GM10266 (cell line): ENCODE measurements around the gene TMEM187.
"Not testable (repeated sequence)": the region's sequence is repeated elsewhere in the genome, so short reads cannot be mapped to it uniquely, and the experiment has no call there.

Experiments used
- DNase-seq: peaks from one replicate; pipeline ENCODE4 v3.0.0; 2012; ENCODE audit errors: extremely low spot score
- CTCF ChIP-seq: IDR thresholded peaks from 2 replicates; pipeline ENCODE4 v1.5.1; 2012; ENCODE audit warnings: mild to moderate bottlenecking, low read depth; ENCODE audit not compliant: control insufficient read depth, insufficient read depth; ENCODE audit errors: missing control alignments

Gene TMEM187

GRCh38 chrX:153984351-153985178, 12.0 kb downstream of the TMEM187 start:
- TF ChIP-seq CTCF: no peak
- peak; percentile 68 for DNase-seq

- no peak for DNase-seq
- TF ChIP-seq CTCF: no peak
Observed at GRCh38 chrX:153988493-153988892, 15.9 kb downstream of the TMEM187 start.

- DNase-seq: no peak
- no peak for TF ChIP-seq CTCF
Observed at GRCh38 chrX:153989973-153990655, 17.6 kb downstream of the TMEM187 start.

- DNase-seq: no peak
- TF ChIP-seq CTCF: no peak
Observed at GRCh38 chrX:153991013-153991580, 18.5 kb downstream of the TMEM187 start.

GRCh38 chrX:153992180-153992579, 19.6 kb downstream of the TMEM187 start:
- TF ChIP-seq CTCF: no peak
- DNase-seq: no peak

GRCh38 chrX:153993079-153993478, 20.5 kb downstream of the TMEM187 start:
- no peak for DNase-seq
- no peak for TF ChIP-seq CTCF

- no peak for DNase-seq
- no peak for TF ChIP-seq CTCF
Observed at GRCh38 chrX:153993978-153994377, 21.4 kb downstream of the TMEM187 start.

- not testable (repeated sequence) for DNase-seq
Observed at GRCh38 chrX:153994398-153994797, 21.8 kb downstream of the TMEM187 start.
